ENCODE data around the gene C1orf210. TPM values are rescaled to one million over a fixed set of nuclear protein-coding genes. Genes with fewer than 3 reads are reported as not detected.

Gene C1orf210
- polyA plus RNA-seq, 4 donors, result 0.72 to 27.8 (median 21.6) TPM

Other genes starting within 250 kb of the C1orf210 start
- 10 to 100 TPM; 37.9 to 77.3 (median 74.4) TPM for gene EBNA1BP2, start 113.3 kb downstream of the C1orf210 start, polyA plus RNA-seq (ENCODE audit: insufficient read length in 4 of 4)
- 1 to 10 TPM in 3 of 4 donors, under 1 TPM in 1; 0.29 to 4.1 (median 3.9) TPM for gene CFAP57, start 113.3 kb downstream of the C1orf210 start, polyA plus RNA-seq (ENCODE audit: insufficient read length in 4 of 4)
- 10 to 100 TPM in 3 of 4 donors, under 1 TPM in 1; 0.66 to 19.1 (median 13.1) TPM for gene TMEM125, start 15.6 kb downstream of the C1orf210 start, polyA plus RNA-seq (ENCODE audit: insufficient read length in 4 of 4)
- 10 to 100 TPM; 31.5 to 57.9 (median 48.6) TPM for gene TIE1, start 15.4 kb upstream of the C1orf210 start, polyA plus RNA-seq (ENCODE audit: insufficient read length in 4 of 4)
- under 1 TPM; 0.55 to 0.72 (median 0.62) TPM for gene MPL, start 52.2 kb upstream of the C1orf210 start, polyA plus RNA-seq (ENCODE audit: insufficient read length in 4 of 4)
- 10 to 100 TPM; 33.2 to 42.0 (median 35.0) TPM for gene CDC20, start 73.4 kb upstream of the C1orf210 start, polyA plus RNA-seq (ENCODE audit: insufficient read length in 4 of 4)
- 10 to 100 TPM; 45.2 to 87.2 (median 80.5) TPM for gene ELOVL1, start 82.4 kb upstream of the C1orf210 start, polyA plus RNA-seq (ENCODE audit: insufficient read length in 4 of 4)
- 10 to 100 TPM; 38.4 to 40.9 (median 40.1) TPM for gene MED8, start 104.2 kb upstream of the C1orf210 start, polyA plus RNA-seq (ENCODE audit: insufficient read length in 4 of 4)
- 10 to 100 TPM; 17.3 to 30.1 (median 21.7) TPM for gene SZT2, start 104.3 kb upstream of the C1orf210 start, polyA plus RNA-seq (ENCODE audit: insufficient read length in 4 of 4)
- 10 to 100 TPM; 32.7 to 54.1 (median 38.6) TPM for gene HYI, start 168.3 kb upstream of the C1orf210 start, polyA plus RNA-seq (ENCODE audit: insufficient read length in 4 of 4)
- gene PTPRF, start 245.3 kb upstream of the C1orf210 start, polyA plus RNA-seq (ENCODE audit: insufficient read length in 4 of 4), result 100 to 1,000 TPM; 100 to 253 (median 200) TPM

Data from left renal pelvis (tissue), 4 donors.